HG03066 (cell line): Measurements from ENCODE around the gene RERE.
"Not testable (repeated sequence)": the region's sequence is repeated elsewhere in the genome, so short reads cannot be mapped to it uniquely, and the experiment has no call there.

ENCODE experiments used
- ATAC-seq: cut with Tn5 transposase; IDR thresholded peaks from one replicate; pipeline ENCODE4 v1.9.1; 2021; ENCODE audit warnings: low read depth; ENCODE audit not compliant: unreplicated experiment

RERE gene

GRCh38 chr1:8809342-8809736 lies 8.1 kb downstream of the RERE start:
- no peak for ATAC-seq

DNA sequence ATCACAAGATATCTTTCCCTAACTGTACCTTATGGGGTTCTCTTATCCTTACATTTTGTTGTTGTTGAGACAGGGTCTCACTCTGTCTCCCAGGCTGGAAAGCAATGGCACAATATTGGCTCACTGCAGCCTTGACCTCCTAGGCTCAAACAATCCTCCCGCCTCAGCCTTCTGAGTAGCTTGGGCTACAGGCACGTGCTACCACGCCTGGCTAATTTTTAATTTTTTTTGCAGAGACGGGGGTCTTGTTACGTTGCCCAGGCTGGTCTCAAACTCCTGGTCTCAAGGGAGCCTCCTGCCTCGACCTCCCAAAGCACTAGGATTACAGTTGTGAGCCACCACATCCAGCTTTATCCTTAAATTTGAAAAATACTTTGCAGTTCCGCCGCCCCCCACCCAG lies 10.4 kb downstream of the RERE start:
- no peak for ATAC-seq

DNA sequence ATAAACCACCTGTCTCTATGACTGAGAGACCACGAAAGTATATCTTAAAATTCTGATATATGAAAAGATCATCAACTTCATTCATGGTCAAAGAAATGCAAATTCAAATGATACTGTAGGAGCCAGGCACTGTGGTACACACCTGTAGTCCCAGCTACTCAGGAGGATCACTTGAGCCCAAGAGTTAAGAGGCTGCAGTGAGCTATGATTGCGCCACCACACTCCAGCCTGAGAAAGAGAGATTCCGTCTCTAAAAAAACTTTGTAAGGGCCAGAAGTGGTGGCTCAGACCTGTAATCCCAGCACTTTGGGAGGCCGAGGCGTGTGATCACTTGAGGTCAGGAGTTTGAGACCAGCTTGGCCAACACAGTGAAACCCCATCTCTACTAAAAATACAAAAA lies 17.0 kb downstream of the RERE start:
- ATAC-seq: no peak

GRCh38 chr1:8797216-8797615 lies 20.2 kb downstream of the RERE start:
- no peak for ATAC-seq

DNA sequence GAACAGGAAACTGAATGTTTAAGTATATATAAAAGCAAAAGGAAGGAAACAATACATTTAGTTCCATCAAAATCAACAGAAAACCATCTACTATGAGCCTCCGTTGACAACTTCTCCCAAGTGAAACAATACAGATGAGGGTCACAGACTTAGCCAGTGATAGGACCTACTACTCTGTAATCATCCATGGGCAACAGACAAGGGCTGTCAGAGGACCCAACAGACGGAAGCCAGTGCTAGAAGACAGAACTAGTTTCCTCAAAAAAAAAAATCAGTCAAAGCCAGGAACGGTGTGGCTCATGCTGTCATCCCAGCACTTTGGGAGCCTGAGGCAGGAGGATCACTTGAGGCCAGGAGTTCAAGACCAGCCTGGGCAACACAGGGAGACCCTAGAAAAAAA lies 20.6 kb downstream of the RERE start:
- no peak for ATAC-seq

GRCh38 chr1:8794605-8795004 lies 22.8 kb downstream of the RERE start:
- no peak for ATAC-seq

DNA sequence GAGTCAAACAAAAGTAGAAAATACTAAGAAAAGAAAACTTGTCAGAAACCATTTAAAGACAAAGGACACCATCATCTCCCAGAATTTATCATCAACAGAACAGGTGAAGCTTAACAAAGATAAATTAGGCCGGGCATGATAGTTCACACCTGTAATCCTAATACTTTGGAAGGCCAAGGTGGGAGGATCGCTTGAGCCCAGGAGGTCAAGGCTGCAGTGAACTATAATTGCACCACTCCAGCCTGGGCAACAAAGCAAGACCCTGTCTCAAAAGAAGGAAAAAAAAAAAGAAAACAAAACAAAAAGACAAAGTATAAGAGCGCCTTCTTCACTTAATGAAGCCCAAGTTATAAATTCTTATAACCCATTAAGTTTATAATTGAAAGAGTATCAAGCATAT lies 25.6 kb downstream of the RERE start:
- ATAC-seq: no peak

GRCh38 chr1:8790987-8791386 lies 26.5 kb downstream of the RERE start:
- ATAC-seq: no peak

DNA sequence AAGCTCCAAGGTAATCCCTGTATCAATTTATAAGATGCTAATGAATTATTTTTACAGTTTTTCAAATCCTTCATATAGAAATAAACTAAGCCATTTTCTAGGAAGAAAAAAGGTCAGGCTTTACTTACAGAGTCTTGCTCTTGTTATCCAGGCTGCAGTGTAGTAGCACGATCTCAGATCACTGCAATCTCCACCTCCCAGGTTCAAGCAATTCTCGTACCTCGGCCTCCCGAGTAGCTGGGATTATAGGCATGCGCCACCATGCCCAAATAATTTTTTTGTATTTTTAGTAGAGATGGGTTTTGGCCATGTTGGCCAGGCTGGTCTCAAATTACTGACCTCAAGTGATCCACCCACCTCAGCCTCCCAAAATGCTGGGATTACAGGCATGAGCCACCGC lies 27.0 kb downstream of the RERE start:
- ATAC-seq: no peak

DNA sequence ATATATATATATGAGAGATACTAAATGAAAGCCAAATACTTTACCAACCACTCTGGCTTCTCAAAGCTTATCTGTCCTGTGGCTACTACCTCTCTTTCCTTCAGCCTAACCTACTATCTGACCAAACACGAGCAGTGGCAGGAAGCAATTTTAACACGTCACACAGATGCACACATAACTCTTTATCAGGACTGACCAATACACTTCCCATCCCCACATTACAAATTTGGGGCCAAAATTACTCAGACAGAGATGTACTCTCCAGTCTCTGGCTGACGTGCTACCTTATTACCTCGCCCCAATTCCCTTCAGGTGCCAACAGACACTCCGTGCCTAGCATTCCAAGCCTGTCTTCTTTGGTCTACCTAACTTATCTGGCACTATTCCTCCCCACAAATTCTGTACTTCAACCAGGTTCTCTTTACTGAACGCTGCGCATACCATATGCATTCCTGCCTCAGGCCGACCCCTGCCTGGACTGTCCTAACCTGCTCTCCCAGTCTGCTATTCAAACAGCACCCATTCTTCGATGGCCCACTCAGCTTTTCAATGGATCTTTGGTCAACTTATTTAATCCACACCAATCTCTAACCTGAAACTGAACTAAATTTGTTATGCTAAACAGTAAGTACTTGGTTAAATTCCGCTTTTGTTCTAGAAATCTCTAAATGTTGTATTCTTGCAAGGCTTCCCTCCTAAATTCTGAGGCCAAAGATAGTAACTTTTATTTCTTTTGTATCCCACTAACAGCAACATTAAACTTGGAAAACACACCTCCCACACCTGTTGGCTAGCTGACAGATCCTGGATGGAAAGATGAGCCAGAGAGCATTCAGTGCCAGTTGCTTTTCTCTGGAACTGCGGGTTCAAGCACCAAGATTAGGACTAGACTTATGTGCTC lies 27.9 kb downstream of the RERE start:
- ATAC-seq: no peak

DNA sequence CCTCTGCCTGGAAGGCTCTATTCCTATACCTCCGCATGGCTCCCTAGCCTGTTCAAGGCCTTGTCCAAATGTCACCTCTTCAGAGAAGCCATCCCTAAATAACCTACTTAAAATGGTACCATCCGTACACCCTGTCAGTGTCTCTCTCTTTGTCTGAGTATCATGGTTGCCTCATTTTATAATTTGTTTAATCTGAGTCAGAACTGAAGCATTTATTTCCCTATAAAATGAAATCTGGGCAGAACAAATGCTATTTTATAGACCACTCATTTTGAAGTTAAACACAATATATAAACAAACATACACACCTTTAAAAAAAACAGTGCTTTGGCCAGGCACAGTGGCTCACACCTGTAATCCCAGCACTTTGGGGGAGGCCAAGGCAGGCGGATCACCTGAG lies 30.2 kb downstream of the RERE start:
- ATAC-seq: no peak

DNA sequence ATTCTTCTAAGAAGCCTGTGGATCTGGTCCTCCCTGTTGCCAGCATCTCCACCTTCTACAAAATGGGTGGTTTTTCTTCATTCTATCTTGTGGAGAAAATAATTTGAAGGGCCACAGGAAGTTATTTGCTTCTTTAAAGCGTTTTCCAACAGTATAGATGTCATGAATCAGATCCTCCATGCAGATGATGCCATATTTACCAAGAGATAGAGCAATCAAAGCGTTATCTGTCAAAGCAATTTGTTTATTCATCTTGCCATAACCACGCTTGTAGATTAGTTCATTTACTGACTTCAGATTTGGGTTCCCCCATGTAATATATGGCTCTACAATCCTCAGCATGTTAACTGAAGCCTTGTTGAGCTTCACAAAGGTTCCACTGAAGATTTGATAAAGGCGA lies 31.2 kb downstream of the RERE start:
- ATAC-seq: not testable (repeated sequence)

DNA sequence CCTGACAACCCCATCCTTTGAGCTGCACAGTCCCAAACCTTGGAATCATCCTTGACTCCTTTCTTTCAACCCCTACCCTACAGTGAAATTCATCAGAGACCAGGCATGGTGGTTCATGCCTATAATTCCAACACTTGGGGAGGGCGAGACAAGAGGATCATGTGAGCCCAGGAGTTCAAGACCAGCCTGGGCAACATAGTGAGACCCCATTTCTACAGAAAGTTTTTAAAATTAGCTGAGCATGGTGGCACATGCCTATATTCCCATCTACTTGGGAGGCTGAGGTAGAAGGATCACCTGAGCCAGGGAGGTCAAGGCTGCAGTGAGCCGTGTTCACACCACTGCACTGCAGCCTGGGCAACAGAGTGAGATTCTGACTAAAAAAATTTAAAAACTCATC lies 34.5 kb downstream of the RERE start:
- no peak for ATAC-seq

GRCh38 chr1:8782001-8782620 lies 35.3 kb downstream of the RERE start:
- ATAC-seq: no peak

DNA sequence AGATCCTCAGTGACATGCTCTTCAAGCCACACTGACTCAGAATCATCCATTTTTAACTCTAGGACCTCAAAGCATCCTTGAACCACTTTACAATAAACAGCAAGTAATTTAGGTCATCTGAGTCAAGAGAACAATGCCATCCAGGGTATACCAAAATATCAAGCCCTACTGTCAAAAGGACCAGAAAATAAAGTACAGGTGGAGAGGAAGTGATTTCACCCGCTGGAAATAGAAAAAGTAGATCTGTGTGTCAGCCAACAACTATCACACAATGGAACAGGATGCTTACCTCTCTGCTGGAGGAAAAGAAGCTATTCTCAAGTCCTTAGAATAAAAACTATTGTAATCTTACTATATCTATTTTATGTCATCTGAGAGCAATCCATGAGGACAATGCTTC lies 37.0 kb downstream of the RERE start:
- ATAC-seq: no peak

GRCh38 chr1:8777867-8778266 lies 39.6 kb downstream of the RERE start:
- ATAC-seq: no peak

DNA sequence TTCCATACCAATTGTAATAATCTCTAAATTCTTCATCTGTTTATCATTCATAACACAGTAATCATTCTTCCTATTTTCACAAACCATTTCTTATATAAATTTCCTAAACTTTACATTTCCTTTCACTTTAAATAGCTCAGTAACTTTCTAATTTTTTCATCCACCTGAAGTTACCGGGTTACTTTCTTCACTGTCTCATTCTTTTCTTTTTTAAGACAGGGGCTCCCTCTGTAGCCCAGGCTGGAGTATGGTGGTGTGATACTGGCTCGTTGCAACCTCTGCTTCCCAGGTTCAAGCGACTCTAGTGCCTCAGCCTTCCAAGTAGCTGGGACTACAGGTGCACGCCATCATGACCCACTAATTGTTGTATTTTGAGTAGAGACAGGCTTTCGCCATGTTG lies 41.3 kb downstream of the RERE start:
- ATAC-seq: no peak

DNA sequence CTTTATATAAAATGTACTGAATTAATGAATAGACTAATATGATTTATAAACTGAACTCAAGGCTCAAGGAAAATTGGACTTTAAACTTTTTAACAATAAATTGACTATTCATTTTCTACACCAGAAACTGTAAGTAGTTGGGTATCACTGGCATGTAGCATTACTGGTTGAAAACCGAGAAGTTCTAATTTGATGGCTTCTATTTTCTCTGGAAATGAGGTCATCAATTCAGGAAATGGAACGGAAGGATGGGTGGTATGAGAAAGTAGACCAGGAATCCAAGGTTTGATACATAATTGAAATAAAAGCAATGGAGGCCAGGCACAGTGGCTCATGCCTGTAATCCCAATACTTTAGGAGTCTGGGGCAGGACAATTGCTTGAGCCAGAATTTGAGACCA lies 50.4 kb downstream of the RERE start:
- no peak for ATAC-seq

GRCh38 chr1:8765198-8765597 lies 52.2 kb downstream of the RERE start:
- no peak for ATAC-seq

GRCh38 chr1:8764293-8764937 lies 53.0 kb downstream of the RERE start:
- ATAC-seq: no peak

GRCh38 chr1:8763888-8764287 lies 53.6 kb downstream of the RERE start:
- ATAC-seq: no peak

GRCh38 chr1:8754993-8755392 lies 62.4 kb downstream of the RERE start:
- no peak for ATAC-seq
